Activated CD8-positive, alpha-beta T cell treated with anti-CD3 and anti-CD28 coated beads, Interleukin-2, amount 10 ng/mL, durations not matched to agents 7 days and 5 days (primary cell): Measurements from ENCODE around the gene ANKRD31. TPM values are rescaled to one million over a fixed set of nuclear protein-coding genes. Genes with fewer than 3 reads are reported as not detected.
A peak's percentile ranks its signal among the peaks of the same experiment; 100 is the strongest.

ENCODE experiments used
- ATAC-seq: fragments of 150-1000 bp; cut with Tn5 transposase; one replicate; pipeline ENCODE4 v1.10.0; 2021; ENCODE audit warnings: moderate library complexity
- CTCF ChIA-PET: fragments of 350-600 bp; sonication (Branson Sonifier 250); formaldehyde crosslinking; loops from one replicate; lab custom pipeline; 2021; ENCODE audit warnings: antibody characterized with exemption; lab: Charles Lee
- POLR2A ChIA-PET: fragments of 350-600 bp; sonication (Branson Sonifier 250); formaldehyde crosslinking; loops from one replicate; lab custom pipeline; 2021; ENCODE audit warnings: antibody characterized with exemption; lab: Charles Lee
- DNase-seq: peaks from one replicate; pipeline ENCODE4 v3.0.0-alpha.2; 2020
- H3K27ac Mint-ChIP-seq: one replicate; pipeline ENCODE4 v1.8.0; 2021; ENCODE audit warnings: mild to moderate bottlenecking, mixed read lengths
- H3K27me3 Mint-ChIP-seq: one replicate; pipeline ENCODE4 v1.8.0; 2021; ENCODE audit warnings: low read depth, mixed read lengths
- H3K36me3 Mint-ChIP-seq: one replicate; pipeline ENCODE4 v1.8.0; 2021; ENCODE audit warnings: low read depth, mixed read lengths
- H3K4me1 Mint-ChIP-seq: one replicate; pipeline ENCODE4 v1.8.0; 2021; ENCODE audit warnings: low read depth, mixed read lengths
- H3K4me3 Mint-ChIP-seq: one replicate; pipeline ENCODE4 v1.8.0; 2021; ENCODE audit warnings: mild to moderate bottlenecking, mixed read lengths
- H3K9me3 Mint-ChIP-seq: one replicate; pipeline ENCODE4 v1.8.0; 2022; ENCODE audit warnings: mixed read lengths; ENCODE audit not compliant: insufficient read depth
- total RNA-seq, 2 experiments: library from RNA; stranded (reverse); gene quantifications; one replicate each; pipeline ENCODE4 v1.2.3, GENCODE V29; 2021

The ANKRD31 gene
- total RNA-seq, 2 experiments from 2014 or later, result 0.23 to 0.26 TPM

DNA sequence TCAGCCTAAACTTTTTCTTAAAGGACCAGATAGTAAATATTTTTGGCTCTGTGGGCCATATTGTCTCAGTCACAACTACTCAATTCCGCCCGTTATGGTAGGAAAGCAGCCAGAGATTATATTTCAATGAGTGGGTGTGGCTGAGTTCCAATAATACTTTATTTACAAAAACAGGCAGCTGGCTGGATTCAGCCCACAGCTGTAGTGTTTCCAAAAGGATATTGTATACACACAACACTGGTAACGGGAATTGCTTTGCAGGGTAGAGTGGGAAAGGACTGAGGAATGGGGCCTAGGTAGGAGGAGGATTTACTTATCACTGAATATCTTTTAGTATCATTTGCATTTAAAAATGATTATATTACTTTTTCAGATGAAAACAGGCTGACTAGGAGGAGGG is 205.3 kb downstream of the ANKRD31 start:
- ATAC-seq, result no peak
- no peak for DNase-seq
- peaks cover 41% of the 10 kb centered on the region for H3K4me1 Mint-ChIP-seq
- no peak overlapping the region for H3K27ac Mint-ChIP-seq
- H3K27me3 Mint-ChIP-seq, result no peaks in the 10 kb centered on the region
- POLR2A ChIA-PET, result no interaction called here
- peaks cover 4% of the 10 kb centered on the region for H3K9me3 Mint-ChIP-seq
- CTCF ChIA-PET, result no interaction called here
- H3K36me3 Mint-ChIP-seq, result peaks cover 23% of the 10 kb centered on the region
- no peak overlapping the region for H3K4me3 Mint-ChIP-seq

DNA sequence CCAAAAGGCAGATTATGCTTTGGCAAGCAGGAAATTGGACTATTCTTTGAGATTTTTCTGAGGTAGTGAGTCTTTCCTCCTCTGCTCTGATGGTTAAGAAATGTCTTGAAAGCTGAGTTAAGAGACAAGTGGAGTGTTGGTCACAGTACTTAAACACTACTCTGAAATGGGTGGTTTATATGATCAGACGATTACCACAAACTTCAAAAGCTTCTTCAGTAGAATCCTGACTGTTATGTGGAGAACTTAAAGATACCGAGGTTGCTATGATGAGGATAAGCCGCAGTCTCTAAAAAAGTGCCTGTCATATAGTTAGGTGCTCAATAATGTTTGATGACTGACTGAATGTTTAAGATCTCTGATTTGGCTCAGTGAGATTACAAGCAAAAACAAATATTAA is 208.6 kb downstream of the ANKRD31 start:
- no peak overlapping the region for H3K27ac Mint-ChIP-seq
- H3K27me3 Mint-ChIP-seq, result no peaks in the 10 kb centered on the region
- ChIA-PET CTCF (interaction anchor here (0.6 to 1.7 kb wide), 4 partner anchors 22 to 208 kb away, joined by 3 to 5 read pairs (median 4); no protein-coding TSS in a partner anchor), POLR2A (no interaction called here)
- DNase-seq, result no peak
- no peak overlapping the region for H3K4me3 Mint-ChIP-seq
- peaks cover 16% of the 10 kb centered on the region for H3K36me3 Mint-ChIP-seq
- ATAC-seq, result peak; percentile 75
- H3K4me1 Mint-ChIP-seq, result peaks cover 33% of the 10 kb centered on the region
- peaks cover 2% of the 10 kb centered on the region for H3K9me3 Mint-ChIP-seq

DNA sequence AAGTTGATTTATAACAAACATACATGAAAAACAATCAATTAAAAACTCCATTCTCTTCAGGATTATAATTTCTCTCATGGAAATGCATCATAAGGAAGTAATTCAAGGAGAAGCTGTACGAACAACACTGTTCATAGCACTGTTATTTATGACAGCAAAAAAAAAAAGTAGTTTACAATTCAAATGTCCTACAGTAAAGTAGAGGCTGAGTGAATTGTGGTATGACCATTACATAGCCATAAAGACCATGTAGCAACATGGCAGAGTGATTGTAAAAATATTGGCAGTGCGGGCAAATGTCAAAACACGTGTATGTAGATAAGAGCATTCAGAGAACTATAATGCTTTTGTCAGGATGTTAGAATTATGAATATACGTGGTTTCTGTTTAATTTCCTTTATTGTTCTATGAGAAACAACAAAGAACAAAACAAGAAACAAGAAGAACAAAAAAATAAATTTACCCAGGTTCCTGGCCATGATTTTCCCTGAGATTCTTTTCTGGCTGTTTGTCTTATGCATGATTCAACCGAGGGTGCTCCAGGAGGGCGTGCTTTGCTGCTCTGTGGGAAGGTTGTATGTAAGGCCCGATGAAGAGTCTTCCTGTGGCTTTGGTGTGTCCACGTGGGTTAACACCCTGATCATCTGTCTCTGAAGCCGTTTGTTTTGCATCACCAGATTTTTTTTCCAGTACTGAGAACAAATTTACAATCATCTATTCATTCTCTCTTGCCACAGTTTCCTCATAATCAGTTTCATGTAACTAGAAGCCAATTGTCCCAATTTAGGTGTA is 213.1 kb downstream of the ANKRD31 start:
- H3K4me3 Mint-ChIP-seq, result peak overlapping the region; percentile 44
- peaks cover 9% of the 10 kb centered on the region for H3K36me3 Mint-ChIP-seq
- peak; percentile 69 for DNase-seq
- peaks cover 36% of the 10 kb centered on the region for H3K4me1 Mint-ChIP-seq
- ChIA-PET POLR2A (no interaction called here), CTCF (interaction anchor here (0.9 to 1.9 kb wide), 3 partner anchors 25 to 88 kb away, joined by 4 to 7 read pairs (median 7); no protein-coding TSS in a partner anchor)
- peak overlapping the region; percentile 77 for H3K27ac Mint-ChIP-seq
- H3K9me3 Mint-ChIP-seq, result no peaks in the 10 kb centered on the region
- ATAC-seq, result peak; percentile 85
- no peaks in the 10 kb centered on the region for H3K27me3 Mint-ChIP-seq

DNA sequence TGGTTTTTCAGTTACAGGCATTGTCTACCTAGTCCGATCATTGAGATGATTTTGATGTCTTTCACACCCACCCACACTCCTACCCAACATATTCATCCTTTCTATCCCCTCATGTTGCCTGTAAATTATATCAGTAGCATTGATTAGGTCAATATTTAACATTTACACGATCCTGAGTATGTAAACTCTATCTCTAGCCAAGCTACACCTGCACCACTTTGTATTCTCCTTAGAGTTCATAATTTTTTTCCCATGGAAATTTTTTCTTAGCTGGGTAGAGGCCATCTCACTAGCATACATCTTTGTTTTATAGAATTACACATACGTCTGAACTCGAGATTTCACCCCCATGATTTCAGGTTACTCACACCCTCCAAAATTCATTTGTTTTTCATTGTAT is 214.9 kb downstream of the ANKRD31 start:
- DNase-seq (no peak), ATAC-seq (no peak)
- peaks cover 30% of the 10 kb centered on the region for H3K4me1 Mint-ChIP-seq
- peaks cover 9% of the 10 kb centered on the region for H3K36me3 Mint-ChIP-seq
- H3K27ac Mint-ChIP-seq, result no peak overlapping the region
- H3K4me3 Mint-ChIP-seq, result no peak overlapping the region
- H3K27me3 Mint-ChIP-seq, result no peaks in the 10 kb centered on the region
- CTCF ChIA-PET, result interaction anchor here (0.8 to 1.9 kb wide), 5 partner anchors 24 to 97 kb away, joined by 3 to 7 read pairs (median 4); no protein-coding TSS in a partner anchor
- POLR2A ChIA-PET, result interaction anchor here (0.6 kb wide), 1 partner anchor 30 kb away, joined by 3 read pairs; the partner anchor contains the start of gene GCNT4
- no peaks in the 10 kb centered on the region for H3K9me3 Mint-ChIP-seq

DNA sequence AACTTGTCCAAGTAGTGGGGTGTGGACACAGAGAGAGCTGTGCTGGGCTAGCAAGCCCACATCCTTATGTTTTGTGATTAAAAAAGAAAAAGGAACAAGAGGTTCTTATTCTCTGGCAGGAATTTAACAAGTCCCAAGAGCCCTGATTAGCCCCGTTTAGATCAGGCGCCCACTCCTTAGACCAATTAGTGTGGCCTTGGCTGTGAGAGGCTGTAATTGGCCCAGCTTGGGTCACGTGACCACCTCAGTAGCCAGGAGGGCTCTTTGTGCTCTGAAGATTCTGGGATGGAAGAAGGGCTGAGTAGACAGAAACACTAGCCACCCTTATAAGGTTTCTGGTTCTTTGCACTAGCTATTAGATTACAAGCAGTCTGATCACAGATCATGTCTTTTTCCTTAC is 215.5 kb downstream of the ANKRD31 start:
- CTCF ChIA-PET, result interaction anchor here (1.0 to 1.9 kb wide), 2 partner anchors 24 to 69 kb away, joined by 4 to 6 read pairs; no protein-coding TSS in a partner anchor
- H3K36me3 Mint-ChIP-seq, result peaks cover 6% of the 10 kb centered on the region
- no peak overlapping the region for H3K27ac Mint-ChIP-seq

DNA sequence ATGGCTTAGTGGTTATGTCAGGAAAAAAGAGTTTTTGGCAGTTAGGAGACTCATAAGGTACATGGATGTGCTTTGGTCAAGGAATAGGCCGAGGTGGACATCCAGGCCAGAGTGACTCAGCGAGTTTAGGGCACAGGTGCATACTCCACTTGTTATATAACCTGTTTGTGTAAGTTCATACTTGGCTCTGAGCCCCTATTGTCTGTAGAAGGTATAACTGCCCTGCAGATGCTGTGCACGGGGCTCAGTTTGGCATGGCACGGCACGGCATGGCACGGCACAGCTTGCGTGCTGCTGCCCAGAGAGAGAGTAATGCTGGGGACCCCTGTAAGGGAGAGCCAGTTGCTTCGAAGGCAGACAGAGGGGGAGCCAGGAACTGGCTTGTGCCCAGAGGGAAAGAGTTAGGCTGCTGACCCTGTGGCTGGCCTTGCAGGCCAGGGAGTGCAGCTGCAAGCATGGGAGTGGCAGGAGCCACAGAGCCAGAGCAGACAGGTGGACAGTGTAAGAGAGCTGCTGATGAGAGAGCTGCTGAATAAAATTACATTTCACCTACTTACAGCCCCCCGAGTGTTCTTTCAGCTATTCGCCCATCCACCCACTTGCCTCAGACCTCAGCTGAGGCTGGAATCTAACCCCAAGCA is 216.5 kb downstream of the ANKRD31 start:
- DNase-seq (no peak), ATAC-seq (no peak)
- H3K27me3 Mint-ChIP-seq, result no peaks in the 10 kb centered on the region
- POLR2A ChIA-PET, result no interaction called here
- H3K9me3 Mint-ChIP-seq, result no peaks in the 10 kb centered on the region
- peaks cover 5% of the 10 kb centered on the region for H3K36me3 Mint-ChIP-seq
- peaks cover 31% of the 10 kb centered on the region for H3K4me1 Mint-ChIP-seq
- H3K27ac Mint-ChIP-seq, result no peak overlapping the region
- no peak overlapping the region for H3K4me3 Mint-ChIP-seq
- CTCF ChIA-PET, result no interaction called here

More for the DNA sequence above, 215.5 kb downstream of the ANKRD31 start:
- POLR2A ChIA-PET, result no interaction called here
- Mint-ChIP-seq H3K9me3 (no peaks in the 10 kb centered on the region), H3K4me1 (peaks cover 32% of the 10 kb centered on the region), H3K4me3 (no peak overlapping the region), H3K27me3 (no peaks in the 10 kb centered on the region)
- DNase-seq, result no peak
- ATAC-seq, result no peak

DNA sequence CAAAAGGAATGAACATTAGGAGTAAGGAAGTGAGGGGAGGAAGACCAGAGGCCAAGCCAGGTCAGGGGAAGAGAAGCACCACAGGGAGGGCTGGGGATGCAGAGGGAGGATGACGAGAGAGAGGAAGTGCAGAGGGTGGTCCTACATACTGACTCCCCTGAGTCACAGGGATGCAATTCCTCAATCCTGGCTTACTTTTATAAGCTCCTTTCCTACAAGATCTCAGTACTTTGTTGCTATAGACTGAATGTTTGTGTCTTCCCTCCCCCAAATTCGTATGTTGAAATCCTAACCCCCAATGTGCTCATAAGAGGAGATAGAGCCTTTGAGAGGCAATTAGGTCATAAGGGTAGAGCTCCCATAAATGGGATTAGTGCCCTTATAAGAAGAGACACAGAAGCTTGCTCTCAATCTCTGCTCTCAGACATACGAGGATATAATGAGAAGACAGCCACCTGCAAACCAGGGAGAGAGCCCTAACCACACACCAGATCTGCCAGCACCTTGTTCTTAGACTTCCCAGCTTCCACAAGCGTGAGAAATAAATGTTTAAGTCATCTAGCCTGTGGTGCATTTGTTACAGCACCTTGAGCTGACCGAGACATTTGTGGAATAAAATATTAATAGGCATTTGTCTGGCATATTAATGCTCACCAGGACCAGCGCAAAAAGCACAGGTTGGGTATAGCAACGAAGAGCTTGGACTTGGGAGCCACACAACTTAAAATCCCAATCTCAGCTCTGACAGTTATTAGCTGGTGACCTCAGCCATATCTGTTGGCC is 217.7 kb downstream of the ANKRD31 start:
- Mint-ChIP-seq H3K36me3 (peaks cover 1% of the 10 kb centered on the region), H3K4me1 (peaks cover 23% of the 10 kb centered on the region), H3K27ac (no peak overlapping the region), H3K27me3 (no peaks in the 10 kb centered on the region), H3K4me3 (no peak overlapping the region), H3K9me3 (no peaks in the 10 kb centered on the region)
- ChIA-PET POLR2A (interaction anchor here (0.6 kb wide), 1 partner anchor 913 kb away, joined by 3 read pairs; no protein-coding TSS in a partner anchor), CTCF (interaction anchor here (0.9 to 1.0 kb wide), 2 partner anchors 9 to 31 kb away, joined by 3 read pairs; no protein-coding TSS in a partner anchor)
- DNase-seq (no peak), ATAC-seq (no peak)

Other genes with a start within 250 kb of the ANKRD31 start
- 1 to 10 TPM; 1.9 to 2.1 TPM for gene GCNT4, start 184.3 kb downstream of the ANKRD31 start, total RNA-seq
- gene HMGCR, start 100.3 kb upstream of the ANKRD31 start, total RNA-seq, result 10 to 100 TPM; 64.1 to 70.5 TPM